ENCODE results near the gene PEX11A. TPM values are rescaled to one million over a fixed set of nuclear protein-coding genes. Genes with fewer than 3 reads are reported as not detected.

The PEX11A gene
- total RNA-seq, 2 donors from 2014 or later = 14.7 to 19.0 TPM

DNA sequence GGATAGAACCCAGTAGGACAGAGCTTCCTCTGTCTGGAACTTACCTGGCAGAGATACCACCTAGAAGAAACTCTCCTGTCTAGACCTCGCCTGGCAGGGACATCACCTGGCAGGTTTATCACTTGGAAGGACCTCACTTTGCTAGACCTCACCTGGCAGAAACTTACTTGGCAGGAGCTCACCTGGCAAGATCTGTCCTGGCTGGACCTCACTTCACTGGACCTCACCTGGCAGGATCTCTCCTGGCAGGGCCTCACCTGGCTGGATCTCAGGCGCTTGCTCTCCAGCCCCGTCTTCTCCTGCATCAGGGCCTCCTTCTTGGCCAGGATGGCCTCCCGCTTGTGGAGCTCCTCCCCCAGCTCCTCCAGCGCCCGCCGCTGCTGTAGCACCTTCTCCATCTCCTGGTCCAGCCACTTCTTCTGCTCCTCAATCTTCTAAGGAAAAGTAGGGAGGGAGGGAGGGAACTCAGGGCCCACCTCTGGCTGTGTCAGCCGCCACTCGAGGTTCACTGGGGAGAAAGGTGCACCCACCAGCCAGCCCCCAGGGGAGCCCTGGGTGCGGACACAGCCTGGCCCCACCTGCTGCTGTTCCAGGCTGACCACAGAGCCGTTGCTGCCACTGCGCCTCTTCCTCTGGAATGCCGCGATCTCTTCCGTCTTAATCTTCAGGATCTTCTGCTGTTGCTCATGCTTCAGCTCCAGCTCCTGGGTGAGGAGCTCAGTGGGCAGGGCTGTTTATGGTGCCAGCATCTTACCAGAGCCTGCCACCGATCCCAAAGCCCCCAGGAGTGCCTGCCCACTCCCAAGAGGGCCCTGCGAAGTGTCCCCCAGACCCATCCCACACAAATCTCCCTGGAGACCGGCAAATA is 57.8 kb downstream of the PEX11A start:
- TF ChIP-seq, protein P1, sequence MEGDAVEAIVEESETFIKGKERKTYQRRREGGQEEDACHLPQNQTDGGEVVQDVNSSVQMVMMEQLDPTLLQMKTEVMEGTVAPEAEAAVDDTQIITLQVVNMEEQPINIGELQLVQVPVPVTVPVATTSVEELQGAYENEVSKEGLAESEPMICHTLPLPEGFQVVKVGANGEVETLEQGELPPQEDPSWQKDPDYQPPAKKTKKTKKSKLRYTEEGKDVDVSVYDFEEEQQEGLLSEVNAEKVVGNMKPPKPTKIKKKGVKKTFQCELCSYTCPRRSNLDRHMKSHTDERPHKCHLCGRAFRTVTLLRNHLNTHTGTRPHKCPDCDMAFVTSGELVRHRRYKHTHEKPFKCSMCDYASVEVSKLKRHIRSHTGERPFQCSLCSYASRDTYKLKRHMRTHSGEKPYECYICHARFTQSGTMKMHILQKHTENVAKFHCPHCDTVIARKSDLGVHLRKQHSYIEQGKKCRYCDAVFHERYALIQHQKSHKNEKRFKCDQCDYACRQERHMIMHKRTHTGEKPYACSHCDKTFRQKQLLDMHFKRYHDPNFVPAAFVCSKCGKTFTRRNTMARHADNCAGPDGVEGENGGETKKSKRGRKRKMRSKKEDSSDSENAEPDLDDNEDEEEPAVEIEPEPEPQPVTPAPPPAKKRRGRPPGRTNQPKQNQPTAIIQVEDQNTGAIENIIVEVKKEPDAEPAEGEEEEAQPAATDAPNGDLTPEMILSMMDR (IDR thresholded peaks at IDR 0.05) = no peak
- no peak overlapping the region for H3K27ac ChIP-seq
- no peaks in the 10 kb centered on the region for H3K27me3 ChIP-seq
- no peak overlapping the region for H3K4me3 ChIP-seq
- no peaks in the 10 kb centered on the region for H3K4me1 ChIP-seq
- DNase-seq = no peak
- intact Hi-C loops (cut with DNase I) = no loop called here
- H3K9ac ChIP-seq (ENCODE audit: low read depth in 2 of 2, low read length in 2 of 2) = no peak overlapping the region
- H3K9me3 ChIP-seq = no peaks in the 10 kb centered on the region
- no peaks in the 10 kb centered on the region for H3K36me3 ChIP-seq

DNA sequence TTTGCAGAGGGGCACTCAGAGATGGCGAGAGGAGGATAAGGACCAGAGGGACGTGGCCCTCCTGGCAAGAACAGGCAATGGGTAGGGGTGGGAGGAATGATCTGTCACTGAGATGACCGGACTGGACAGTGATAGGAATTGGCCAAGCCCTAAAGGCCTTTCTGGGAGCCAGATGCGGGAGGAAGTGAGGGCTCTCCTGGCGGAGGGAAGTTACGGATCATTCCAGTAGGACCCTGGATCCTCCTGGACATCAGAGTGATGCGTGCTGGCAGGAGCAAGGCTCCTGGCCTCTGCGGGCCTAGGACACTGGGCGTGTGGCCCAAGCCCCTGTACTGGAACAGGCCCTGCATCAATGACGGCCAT is 58.7 kb downstream of the PEX11A start:
- no peaks in the 10 kb centered on the region for H3K9me3 ChIP-seq
- H3K27ac ChIP-seq = no peak overlapping the region
- H3K4me1 ChIP-seq = no peaks in the 10 kb centered on the region
- H3K36me3 ChIP-seq = no peaks in the 10 kb centered on the region
- H3K27me3 ChIP-seq = no peaks in the 10 kb centered on the region
- intact Hi-C loops (cut with DNase I) = no loop called here
- no peak for DNase-seq
- TF ChIP-seq, protein P1 (IDR thresholded peaks at IDR 0.05) = no peak
- no peak overlapping the region for H3K4me3 ChIP-seq
- no peak overlapping the region for H3K9ac ChIP-seq (ENCODE audit: low read depth in 2 of 2, low read length in 2 of 2)

Other genes with a start within 250 kb of the PEX11A start
- under 1 TPM; 0.48 to 0.67 TPM for gene RHCG, start 194.2 kb downstream of the PEX11A start, total RNA-seq
- 10 to 100 TPM in 1 of 2 donors, 1 to 10 TPM in 1; 2.9 to 14.6 TPM for gene TICRR, start 115.3 kb downstream of the PEX11A start, total RNA-seq
- 1 to 10 TPM; 1.1 to 1.2 TPM for gene KIF7, start 35.3 kb downstream of the PEX11A start, total RNA-seq
- 1 to 10 TPM in 1 of 2 donors, under 1 TPM in 1; 0.90 to 1.2 TPM for gene PLIN1, start 11.4 kb downstream of the PEX11A start, total RNA-seq
- gene WDR93, start 57 bp upstream of the PEX11A start, total RNA-seq = under 1 TPM in 1 of 2 donors, not detected in 1; 0.13 TPM
- 10 to 100 TPM; 10.5 to 11.1 TPM for gene MESP1, start 60.5 kb upstream of the PEX11A start, total RNA-seq
- 1 to 10 TPM in 1 of 2 donors, under 1 TPM in 1; 0.45 to 5.4 TPM for gene MESP2, start 85.6 kb upstream of the PEX11A start, total RNA-seq
- gene ANPEP, start 124.1 kb upstream of the PEX11A start, total RNA-seq = 100 to 1,000 TPM; 216 to 567 TPM
- gene AP3S2, start 203.2 kb upstream of the PEX11A start, total RNA-seq = 10 to 100 TPM; 44.5 to 48.6 TPM
- gene ARPIN, start 222.2 kb upstream of the PEX11A start, total RNA-seq = 10 to 100 TPM; 31.7 to 36.7 TPM